ENCODE data around the gene DOCK2. TPM values are rescaled to one million over a fixed set of nuclear protein-coding genes. Genes with fewer than 3 reads are reported as not detected.

Gene DOCK2
- total RNA-seq, 1 donor from 2014 or later: 303 TPM

DNA sequence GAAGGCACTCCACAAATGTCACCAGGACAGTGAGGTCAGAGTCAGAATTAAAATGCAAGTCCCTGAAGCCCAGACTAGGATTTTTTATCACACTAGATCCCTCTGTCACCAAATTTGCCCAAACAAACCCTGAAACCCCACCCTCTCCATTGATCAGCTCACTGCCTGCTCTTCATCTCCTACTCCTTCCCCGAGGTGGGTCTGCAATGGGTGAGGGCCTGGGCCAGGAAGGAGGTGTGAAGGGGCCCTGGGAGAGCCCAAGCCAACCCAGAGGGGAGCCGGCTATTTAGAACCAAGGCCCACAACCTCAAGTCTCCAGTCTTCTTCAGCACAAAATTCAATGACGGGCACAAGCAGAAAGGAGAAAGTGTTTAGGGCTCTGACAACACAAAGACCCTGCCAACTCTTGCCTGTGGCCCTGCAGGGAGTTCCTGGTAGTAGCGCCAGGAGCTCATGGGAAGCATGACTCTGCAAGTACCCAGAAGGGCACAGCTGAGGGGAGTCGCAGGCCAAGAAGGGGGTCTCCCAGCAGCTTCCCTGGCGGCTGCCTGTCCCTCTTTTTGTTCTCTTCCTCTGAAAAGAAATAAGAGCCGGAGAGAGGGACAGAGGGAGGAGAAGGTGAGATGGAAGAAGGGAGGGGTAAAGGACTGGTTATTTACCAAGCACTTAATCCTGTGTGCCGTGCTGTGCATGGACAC is 474.2 kb downstream of the DOCK2 start:
- intact Hi-C loops (cut with micrococcal nuclease): no loop called here

DNA sequence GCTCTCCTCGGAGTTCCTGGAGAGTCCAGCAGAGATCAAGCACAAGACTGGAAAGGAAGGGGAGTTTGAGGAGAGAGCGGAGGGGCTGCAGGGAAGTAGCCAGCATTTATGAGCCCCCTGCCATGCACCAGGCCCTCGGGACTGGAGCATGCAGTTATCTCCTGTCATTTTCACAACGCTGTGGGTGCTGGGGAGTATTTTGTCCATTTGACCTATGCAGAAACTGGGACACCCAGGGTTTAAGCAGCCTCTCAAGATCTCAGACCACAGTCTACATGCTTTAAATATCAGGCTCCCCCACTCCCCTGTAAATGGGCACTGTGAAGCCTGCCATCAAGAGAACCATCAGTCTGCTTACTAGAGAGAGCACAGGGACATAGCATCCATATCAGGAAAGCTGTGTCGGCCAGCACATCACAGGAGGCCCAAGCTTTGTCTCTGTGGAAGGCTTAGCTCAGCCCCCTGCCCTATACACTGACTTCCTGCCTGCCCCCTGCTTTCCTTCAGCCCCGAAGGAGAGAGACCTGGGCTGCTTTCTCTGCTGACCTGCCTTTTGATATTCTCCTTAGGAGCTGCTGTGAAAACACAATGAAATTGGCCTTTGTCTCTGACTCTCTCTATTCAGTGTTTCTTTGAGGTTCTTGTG is 475.9 kb downstream of the DOCK2 start:
- intact Hi-C loops (cut with micrococcal nuclease): no loop called here

- intact Hi-C loops (cut with micrococcal nuclease): no loop called here
Observed at GRCh38 chr5:170113522-170113900, 476.4 kb downstream of the DOCK2 start.

- intact Hi-C loops (cut with micrococcal nuclease): no loop called here
Observed at GRCh38 chr5:170114271-170114670, 477.2 kb downstream of the DOCK2 start.

DNA sequence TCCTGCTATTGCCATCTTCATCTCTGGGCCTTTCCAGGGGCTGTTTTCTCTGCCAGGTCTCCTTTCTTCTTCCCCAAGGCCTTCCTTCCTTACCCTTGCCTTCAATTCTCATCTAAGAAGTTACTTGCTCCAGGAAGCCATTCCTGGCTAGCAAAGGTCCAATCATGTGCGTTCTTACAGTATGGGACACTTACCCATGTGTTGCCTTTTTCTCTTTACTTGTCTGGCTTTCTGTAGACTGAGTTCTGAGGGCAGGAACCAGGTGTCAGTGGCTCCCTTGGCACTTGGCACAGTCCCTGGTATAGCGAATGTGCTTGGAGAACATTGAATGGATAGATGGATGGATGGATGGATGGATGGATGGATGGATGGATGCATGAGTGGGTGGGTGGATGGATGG is 478.9 kb downstream of the DOCK2 start:
- intact Hi-C loops (cut with micrococcal nuclease): no loop called here

DNA sequence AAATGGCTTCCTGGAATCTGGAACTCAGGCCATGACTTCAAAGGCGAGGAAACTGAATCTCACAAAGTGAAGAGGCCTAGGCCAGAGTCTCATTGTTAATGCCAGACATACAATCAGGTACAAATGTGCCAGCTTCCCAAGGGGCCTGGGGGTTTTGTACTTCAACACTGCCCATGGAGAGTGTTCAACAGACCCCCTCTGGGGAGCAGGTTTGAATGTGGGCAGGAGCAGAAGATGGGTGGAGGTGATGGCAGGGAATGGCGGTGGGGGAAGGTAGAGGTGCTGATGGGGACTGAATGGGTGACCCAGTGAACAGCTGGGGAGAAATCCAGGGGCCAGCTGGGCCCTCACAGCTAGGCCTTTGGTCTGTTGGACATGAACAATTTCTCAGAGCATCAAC is 480.7 kb downstream of the DOCK2 start:
- intact Hi-C loops (cut with micrococcal nuclease): no loop called here

- intact Hi-C loops (cut with micrococcal nuclease): no loop called here
Observed at GRCh38 chr5:170120576-170120975, 483.5 kb downstream of the DOCK2 start.

DNA sequence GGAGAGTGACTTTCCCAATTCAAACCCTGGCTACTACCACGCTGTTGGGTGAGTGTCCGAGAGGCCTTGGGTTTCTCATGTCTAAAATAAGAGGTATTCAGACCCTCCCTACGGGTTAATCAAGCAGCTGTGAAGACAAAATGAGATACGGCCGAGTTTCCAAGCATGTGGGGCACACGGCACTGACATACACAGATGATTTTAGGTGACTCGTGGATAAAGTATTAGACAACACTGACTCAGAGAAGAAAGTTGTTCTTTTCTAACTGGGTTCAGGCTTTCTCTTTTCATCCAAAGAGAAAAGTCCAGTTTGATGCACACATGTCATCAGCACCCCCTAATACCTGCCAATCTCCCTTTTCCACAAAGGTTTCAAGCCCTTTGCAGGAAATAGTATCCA is 484.2 kb downstream of the DOCK2 start:
- intact Hi-C loops (cut with micrococcal nuclease): no loop called here

GRCh38 chr5:170126061-170126460 is 489.0 kb downstream of the DOCK2 start:
- intact Hi-C loops (cut with micrococcal nuclease): no loop called here

DNA sequence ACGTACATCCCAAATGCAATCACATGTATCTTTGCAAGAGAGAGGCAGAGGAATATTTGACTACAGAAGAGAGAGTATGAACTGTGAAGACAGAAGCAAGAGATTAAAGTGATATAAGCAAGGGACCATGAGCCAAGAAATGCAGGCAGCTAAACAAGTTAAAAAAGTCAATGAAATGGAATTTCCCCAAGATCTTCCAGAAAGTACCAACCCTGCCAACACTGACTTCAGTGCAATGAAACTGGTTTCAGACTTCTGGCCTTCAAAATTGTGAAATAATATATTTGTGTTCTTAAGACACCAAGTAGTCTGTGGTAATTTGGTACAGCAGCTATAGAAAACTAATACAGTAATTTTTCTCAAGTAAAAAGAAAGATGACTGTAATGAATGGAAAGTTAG is 489.6 kb downstream of the DOCK2 start:
- intact Hi-C loops (cut with micrococcal nuclease): no loop called here

DNA sequence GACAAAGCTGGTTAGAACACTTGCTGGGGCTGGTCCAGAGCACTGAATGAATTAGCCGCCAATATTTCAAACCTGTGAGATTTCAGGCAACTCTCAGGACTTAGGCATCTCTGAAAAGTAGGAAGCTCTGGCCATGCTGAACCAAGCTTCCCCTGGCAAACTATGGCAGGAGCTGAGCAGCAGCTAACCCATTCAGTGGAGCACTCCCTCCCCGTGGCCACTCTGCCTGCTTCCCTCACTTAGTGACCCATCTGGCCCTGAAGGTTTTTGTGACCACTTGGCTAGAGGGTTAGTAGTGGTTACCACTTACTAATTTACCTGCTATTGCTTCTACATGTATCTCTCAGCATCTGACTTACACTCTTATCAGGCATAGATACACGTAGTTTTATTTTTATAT is 494.2 kb downstream of the DOCK2 start:
- intact Hi-C loops (cut with micrococcal nuclease): no loop called here

- intact Hi-C loops (cut with micrococcal nuclease): no loop called here
Observed at GRCh38 chr5:170132269-170132975, 495.3 kb downstream of the DOCK2 start.

Other genes starting within 250 kb of the DOCK2 start
- gene SPDL1, start 53.5 kb upstream of the DOCK2 start, total RNA-seq: 36.0 and 38.5 TPM in 2 replicates

Data from T-helper 2 cell treated with Interferon-gamma antibody and Interleukin-4, amounts not matched to agents 100 ng/mL and 5 ng/mL, for 36 hours (primary cell).